Measurements from ENCODE around the gene ADCY4.
A peak's percentile ranks its signal among the peaks of the same experiment; 100 is the strongest.

ADCY4 gene

DNA sequence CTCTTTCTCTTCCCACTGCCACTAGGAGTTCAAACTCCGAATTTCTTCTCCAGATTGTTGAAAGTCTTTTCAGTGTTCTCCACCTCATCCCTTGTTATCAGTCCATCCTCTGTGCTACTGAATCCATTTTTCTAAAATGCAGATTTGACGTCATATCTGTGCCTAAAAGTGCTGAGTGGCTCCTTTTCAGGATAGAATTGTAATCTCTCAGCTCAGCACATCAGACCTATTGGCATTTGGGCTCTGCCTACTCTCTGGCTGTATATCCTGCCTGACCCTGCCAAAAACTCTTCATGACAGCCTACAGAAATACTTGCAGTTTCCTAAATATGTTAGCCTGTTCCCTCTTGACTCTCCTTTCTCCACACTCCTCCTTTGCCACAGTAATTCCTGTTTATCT is 62.4 kb downstream of the ADCY4 start:
- no peak for DNase-seq (ENCODE audit: low read depth)

- DNase-seq (ENCODE audit: low read depth): no peak
Observed at GRCh38 chr14:24271834-24272263, 63.0 kb downstream of the ADCY4 start.

DNA sequence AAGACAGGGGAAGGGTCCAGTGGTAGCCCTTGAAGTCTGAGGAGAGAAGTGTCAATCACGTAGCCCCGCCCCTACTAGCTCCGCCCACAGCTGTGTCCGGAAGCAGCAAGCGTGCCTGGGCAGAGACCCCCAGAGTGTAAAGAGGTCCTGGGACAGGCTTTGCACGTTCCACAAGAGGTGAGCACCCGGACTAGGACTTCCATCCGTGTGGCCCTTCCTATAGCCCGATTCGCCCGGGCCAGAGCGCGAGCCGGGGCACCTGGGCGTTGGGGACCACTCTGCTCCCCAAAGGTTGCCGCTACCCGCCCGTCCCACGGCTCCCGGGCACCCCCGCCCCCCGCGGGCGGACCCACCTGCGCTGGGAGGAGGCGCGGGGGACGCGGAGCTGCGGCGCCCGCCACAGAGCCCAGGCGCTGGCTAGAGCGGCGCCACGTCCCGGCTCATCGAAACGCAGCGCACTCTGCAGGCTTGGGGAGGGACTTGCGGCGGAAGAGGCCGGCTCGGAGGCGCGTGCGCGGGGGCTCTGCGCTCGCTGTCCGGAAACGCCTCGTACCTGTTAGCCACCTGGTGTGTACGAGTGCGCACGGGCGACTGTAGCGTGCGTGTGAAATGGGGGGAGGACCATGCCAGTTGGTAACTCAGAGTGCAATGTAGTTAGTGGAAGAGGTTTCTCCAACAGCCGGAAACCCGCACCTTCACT is 63.6 kb downstream of the ADCY4 start, which contains the start of gene RABGGTA:
Gene RABGGTA, minus strand, starts transcription at position 464 of the 700 bp plus-strand sequence. CDS start 482 bp downstream, outside the sequence.
- peak; percentile 89 for DNase-seq (ENCODE audit: low read depth)

DNA sequence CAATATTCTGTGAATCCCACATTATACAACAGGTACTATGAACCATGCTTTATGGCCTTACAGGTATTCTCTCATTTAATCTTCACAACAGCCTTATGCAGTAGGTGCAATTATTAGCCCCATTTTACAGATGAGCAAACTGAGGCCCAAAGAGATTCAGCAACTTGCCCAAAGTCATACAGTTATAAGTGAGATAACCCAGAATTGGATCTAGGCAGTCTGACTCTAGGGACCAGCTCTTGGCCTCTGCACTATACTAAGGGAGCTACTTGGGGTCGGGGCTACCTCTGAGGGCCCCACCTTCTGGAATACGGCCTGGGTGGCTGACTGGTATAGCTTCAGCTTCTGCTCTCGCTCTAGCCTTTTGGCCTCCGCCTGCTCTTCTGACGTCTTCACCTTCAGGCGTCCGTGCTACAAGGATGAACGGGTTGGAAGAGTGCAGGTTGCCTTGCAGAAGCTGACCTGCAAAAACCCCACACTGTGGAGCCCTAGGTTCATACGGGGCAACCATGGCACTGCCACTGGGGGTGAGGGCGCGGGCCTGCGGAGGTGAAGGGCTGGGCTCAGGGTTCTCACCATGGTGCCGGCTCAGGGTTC is 64.2 kb downstream of the ADCY4 start:
- DNase-seq (ENCODE audit: low read depth): no peak

- DNase-seq (ENCODE audit: low read depth): no peak
Observed at GRCh38 chr14:24269910-24270536, 64.8 kb downstream of the ADCY4 start.

- DNase-seq (ENCODE audit: low read depth): no peak
Observed at GRCh38 chr14:24269368-24269767, 65.5 kb downstream of the ADCY4 start.
